GM21381 (cell line): ENCODE results near the gene UIMC1.

Experiments used
- ATAC-seq: cut with Tn5 transposase; IDR thresholded peaks from one replicate; pipeline ENCODE4 v1.9.1; 2021; ENCODE audit warnings: mild to moderate bottlenecking, moderate library complexity; ENCODE audit not compliant: unreplicated experiment

The UIMC1 gene

DNA sequence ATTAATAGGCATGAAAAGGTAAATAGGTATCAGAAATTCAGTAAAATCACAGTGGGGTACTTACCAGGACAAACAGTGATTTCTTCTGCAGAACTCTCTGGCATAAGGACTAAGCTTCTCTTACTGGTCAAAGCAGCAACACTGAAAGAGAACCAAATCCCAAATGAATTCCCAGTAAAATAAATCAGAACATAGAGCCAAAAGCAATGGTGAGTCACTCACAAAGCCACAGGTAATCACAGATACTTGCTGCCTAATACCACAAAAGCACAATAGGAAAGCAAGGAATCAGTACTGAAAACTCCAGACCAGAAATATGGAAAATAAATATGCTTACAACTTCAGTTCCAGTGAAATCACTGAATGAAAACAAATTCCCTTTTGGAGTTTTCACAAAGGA lies 50.7 kb downstream of the UIMC1 start:
- no peak for ATAC-seq

DNA sequence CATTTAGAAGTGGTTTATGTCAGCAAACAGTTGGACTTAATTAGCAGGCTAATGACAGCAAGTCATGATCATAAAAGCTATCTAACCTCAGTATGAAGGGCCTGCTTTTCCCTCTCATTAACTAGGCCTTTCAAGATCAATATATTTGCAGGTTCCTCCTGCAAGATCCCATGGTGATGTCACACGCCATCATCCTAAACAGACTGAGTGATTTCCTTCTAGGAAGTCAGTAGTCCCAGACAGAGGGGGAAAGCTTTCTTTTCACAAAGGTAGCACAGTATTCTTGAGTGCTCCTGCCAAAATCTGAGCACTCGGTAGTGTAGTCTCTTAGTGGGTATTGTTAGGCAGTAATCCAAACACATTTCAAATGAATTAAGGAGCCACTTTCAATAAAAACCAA lies 52.5 kb downstream of the UIMC1 start:
- ATAC-seq, result no peak

DNA sequence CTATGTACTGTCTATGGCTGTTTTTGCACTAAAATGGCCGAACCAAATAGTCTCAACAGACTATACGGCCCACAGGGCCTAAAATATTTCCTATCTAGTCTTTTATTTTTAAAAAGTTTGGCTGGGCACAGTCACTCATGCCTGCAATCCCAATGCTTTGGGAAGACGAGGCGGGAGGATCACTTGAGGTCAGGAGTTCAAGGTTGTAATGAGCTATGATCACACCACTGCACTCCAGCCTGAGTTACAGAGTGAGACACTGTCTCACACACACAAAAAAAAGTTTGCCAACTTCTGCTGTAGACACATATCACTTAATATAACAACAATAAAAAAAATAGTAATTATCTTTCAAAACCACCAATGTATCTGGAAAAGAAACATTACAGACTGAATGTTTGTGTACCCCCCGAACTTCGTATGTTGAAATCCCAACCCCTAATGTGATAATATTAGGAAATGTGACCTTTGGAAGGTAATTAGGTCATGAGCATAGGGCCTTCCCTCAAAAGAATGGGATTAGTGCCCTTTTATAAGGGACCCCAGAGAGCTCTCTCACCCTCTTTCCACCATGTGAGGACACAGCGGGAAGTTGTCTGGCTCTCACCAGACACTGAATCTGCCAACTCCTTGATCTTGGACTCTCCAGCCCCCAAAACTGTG lies 53.9 kb downstream of the UIMC1 start:
- no peak for ATAC-seq

DNA sequence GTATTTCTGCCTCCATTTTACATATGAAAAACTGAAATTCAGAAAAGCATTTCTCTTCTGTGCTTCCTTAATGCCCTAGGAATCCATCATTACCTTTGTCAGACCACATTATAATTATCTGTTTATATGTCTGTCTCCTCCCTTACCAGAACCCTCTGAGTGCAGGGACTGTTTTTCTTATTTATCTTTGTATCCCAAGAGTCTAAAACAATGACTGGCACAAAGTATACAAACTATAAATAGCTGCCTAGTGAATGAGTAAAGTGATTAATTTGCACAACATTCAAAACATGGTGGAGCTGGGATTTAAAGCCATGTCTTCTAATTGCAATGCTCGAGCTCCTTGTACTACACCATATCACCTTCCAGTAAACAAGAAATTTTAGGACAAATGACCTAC lies 58.1 kb downstream of the UIMC1 start:
- no peak for ATAC-seq

DNA sequence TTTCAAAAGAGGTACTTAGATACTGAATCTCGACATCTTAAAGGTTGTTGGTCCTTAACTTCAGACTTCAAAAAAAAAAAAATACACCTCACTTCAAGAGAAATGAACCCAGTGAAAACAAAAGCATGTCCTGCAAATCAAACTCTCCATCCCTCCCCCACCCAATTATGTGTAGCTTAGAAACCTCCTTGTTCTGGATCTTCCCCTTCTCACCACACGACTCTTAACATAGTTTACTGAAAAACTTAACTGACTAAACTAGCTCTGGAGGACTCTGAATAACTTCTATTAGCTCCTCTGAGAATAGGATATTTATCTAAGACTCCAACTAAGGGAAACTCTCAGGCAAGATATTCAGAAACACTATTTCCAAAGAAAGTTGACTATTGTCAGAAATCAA lies 58.7 kb downstream of the UIMC1 start:
- ATAC-seq, result no peak

DNA sequence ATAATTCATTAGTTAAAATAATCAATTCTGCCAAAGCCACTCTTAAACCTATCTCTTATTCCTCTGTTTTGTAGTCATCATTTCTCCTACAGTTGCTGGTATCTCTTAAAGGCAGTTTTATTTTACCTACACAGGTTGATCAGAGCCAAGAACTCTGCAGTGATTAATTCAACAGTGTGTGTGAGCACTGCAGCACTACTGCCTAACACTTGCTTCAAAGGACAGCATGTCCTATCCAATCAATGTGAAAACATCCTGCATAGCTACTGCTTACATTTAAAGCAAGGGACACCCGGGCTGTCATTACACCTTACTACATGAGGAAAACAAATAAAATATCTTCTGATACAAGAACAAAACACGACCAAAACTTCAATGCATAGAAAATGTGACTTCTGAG lies 62.3 kb downstream of the UIMC1 start:
- no peak for ATAC-seq

DNA sequence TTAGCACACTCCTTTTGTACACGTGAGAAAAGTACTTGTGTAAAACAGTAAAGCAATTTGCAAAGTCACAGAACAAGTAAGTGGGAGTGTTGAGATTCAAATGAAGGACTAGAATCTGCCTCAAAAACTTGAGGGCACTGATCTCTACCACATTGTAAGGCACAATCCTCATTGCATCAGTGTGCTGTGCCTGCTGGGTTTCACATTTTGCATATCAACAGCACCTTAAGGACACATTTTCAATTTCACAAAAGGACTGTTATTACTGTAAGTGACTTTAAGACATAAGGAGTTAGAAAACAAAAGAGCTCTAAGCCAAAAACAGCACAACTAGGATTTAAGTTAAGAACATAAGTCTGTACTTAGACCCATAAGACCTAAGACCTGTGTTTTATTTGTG lies 62.8 kb downstream of the UIMC1 start:
- ATAC-seq, result no peak

DNA sequence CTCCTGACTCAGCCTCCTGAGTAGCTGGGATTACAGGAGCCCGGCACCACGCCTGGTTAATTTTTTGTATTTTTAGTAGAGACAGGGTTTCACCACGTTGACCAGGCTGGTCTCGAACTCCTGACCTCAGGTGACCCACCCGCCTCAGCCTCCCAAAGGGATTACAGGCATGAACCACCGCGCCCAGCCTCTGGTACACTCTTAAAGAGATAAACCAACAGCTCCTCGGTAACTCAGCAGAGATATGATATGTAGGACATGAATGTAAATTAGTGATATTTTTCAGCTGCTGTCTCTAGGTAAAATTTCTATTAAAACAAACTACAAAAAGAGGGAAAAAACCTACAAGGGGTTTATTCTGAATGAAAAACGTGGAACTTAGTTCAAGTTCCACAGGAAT lies 64.6 kb downstream of the UIMC1 start:
- ATAC-seq, result no peak

DNA sequence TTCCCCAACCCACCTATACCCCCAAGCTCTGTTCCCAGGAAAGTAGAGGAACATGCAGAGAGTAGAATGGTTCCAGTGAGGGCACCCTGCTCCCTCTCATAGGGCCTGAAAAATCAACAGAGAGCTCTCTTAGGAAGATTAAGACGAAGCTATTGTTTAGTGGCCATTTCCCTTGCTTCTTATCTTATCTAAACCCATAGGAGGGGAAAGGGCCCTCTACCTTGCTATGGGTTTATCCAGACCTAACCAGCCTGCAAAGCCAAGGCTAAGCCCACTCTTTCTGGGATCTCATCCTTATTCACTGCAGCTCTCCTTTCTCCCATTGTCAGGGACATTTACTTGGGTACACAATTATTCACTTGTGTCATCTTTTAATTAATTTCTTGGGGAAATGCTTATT lies 68.1 kb downstream of the UIMC1 start:
- no peak for ATAC-seq

DNA sequence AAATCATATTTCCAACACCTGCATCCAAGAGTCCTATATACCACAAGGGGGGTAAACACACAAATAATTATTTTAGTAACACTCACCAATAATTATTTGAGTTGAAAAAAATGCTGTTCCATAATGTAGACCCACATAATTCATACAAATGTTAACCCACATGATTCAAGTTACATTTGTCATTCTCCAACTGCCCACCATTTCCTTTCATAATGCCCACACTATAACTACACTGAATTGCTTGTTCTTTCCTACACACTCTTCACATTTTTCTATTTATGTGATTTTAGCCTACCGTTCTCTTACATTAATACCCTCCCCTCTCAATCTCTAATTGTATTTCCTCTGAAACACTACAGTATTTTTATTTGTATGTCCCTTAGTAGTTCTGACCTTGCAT lies 71.6 kb downstream of the UIMC1 start:
- no peak for ATAC-seq

DNA sequence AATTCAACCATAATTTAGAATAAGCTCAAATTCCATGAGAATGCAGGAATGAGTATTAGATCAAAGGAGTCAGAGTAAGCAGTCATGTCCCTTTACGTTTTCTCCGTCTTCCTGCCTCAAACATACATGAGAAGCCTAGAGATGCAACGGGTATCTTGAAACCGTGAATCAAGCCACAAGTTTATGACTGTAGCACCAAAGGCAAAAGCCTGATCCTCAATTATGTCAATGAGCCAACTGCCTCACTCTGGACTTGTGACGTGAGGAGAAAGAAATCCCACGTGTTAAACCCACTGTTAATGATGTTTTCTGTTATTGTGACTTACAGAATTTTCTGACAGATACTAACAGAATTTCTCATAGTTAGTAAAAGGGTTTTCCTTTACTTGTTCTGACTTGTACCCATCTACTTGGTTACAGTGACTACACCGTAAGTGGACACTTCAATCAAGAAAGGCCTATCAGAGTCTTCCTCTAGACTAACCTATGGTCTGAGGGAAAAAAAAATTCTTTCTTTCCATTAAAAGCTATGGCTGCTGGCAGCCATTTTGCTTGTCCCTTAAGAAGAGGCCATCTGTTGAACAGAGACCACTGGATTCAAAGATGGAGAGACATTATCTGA lies 72.2 kb downstream of the UIMC1 start:
- no peak for ATAC-seq

DNA sequence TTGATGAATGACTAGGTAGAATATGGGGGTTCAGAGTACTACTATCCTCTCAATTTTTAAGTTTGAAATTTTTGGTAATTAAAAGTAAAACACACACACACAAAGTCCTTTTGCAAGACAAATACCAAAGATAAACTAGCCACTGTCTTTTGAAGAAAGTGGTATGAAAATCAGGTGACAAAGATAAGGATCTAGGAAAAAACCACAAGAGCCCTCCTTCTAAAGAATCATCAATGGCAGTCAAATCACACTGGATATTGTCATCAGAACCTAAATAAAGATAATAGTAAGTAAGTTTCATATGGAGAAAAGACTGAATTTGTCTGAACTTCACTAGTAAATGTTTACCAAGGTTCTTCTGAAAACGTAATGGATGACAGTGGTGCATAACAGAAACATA lies 76.9 kb downstream of the UIMC1 start:
- no peak for ATAC-seq

DNA sequence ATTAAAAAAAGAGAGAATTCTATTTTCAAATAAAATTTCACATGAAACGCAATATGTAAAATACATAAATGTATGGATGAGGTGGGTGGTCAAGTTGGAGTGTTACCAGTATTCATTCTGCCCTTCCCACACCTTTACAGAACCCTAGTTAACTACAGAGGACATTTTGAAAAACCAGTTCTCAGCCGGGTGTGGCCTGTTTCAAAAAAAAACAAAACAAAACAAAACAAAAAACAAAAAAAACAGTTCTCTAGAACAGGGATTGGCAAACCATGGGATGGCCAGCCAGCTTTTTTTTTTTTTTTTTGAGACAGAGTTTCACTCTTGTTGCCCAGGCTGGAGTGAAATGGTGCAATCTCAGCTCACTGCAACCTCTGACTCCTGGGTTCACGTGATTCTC lies 79.0 kb downstream of the UIMC1 start:
- no peak for ATAC-seq

DNA sequence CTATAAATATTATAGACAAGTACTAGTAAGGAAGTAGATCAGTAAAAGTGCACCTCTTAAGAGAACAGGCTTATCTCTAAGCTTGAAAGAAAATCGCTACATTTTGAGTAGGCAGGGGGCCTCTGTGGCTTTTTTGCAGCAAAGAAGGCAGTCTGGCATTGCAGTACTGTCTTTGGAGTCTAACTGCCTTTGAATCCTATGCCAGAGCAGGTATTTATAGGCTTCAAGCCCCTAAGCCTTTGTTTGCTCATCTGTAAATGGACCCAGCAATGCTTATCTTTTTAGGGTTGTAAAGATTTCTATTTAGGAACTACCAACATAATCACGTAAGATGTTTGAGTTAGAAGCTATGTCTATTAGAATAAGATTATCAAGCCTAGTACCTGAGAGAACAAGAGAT lies 83.8 kb downstream of the UIMC1 start:
- ATAC-seq, result no peak

DNA sequence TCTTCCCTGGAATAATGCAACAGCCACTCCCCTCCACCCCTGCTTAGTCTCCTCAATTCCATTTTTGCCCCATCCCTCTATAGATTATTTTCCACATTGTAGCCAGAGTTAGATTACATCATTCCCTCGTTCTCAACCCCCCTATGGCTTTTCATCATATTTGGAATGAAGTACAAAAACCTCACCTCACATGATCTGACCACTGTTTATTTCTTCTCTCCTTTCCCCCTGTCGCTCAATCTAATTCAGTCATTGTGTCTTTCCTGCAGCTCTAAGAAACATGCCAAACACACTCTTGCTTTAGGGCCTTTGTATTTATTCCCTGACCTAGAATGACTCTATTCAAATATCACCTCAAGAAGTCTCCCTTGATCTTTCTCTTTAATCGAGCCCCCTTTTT lies 84.9 kb downstream of the UIMC1 start:
- ATAC-seq, result no peak

DNA sequence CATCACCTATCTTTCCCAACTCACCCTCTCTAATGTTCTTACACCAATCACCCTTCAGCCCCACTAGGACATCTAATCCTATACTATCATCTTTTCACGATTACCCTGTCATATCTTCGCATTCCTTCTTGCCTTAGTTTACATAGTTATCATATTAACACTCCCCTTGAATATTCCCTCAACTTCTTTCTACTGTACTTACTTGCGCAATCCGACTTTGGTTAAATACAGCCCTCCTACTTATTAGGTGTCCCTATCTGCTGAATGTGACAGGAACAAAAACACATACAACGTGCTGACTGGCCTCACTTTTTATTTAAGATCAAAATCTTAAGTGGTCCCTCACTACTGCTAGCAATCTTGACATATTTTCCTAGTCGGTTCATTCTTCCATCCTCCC lies 88.0 kb downstream of the UIMC1 start:
- no peak for ATAC-seq

DNA sequence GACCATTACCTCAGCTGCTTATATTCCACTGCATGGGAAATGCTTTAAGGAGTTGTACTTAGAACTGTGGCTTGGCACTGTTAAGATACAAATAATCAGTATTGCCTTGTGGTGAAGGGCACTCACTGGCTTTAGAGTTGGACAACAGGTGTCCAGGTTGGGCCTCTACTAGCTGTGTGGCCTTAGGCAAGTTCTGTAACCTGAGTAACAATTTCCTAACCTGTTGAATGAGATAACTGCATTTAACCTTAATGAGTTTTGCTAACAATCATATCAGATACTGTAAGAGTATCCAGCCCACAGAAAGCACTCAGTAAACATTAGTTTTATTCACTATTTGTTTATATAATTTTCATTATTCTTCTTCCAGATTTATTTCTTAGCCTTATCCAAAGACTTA lies 90.2 kb downstream of the UIMC1 start:
- ATAC-seq, result no peak

DNA sequence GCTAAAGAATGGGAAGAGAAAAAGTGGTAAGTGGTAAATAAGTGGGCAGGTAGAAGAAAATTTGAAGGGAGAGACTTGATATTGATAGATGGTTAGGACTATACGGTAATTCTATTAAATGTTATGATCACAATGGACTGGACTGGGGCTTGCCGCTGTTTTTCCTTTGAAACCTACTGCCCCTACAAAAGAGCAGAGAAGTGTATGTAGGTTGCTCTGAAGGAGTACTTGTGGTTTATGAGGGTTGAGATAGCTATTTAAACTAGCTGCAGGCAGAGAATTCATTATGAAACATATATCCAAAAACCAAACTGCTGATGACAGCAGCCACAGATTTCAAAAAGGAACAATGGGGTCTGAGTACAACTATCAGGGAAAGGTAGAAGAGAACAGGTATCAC lies 90.7 kb downstream of the UIMC1 start:
- no peak for ATAC-seq

DNA sequence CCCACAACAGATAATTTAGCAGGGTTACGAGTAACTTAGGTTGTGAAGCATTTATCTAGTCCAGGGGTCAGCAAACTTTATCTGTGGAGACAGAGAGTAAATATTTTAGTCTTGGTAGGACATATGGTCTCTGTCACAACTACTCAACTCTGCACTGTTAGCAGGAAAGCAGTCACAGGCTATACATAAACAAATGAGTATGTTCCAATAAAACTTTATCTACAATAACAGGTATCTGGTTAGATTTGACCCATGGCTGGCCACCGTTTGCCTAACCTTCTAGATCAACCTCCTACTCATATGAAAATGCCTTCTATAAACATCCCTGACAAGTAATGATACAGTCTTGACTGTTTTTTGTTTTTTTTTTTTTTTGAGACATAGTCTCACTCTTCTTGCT lies 94.5 kb downstream of the UIMC1 start:
- ATAC-seq, result no peak

DNA sequence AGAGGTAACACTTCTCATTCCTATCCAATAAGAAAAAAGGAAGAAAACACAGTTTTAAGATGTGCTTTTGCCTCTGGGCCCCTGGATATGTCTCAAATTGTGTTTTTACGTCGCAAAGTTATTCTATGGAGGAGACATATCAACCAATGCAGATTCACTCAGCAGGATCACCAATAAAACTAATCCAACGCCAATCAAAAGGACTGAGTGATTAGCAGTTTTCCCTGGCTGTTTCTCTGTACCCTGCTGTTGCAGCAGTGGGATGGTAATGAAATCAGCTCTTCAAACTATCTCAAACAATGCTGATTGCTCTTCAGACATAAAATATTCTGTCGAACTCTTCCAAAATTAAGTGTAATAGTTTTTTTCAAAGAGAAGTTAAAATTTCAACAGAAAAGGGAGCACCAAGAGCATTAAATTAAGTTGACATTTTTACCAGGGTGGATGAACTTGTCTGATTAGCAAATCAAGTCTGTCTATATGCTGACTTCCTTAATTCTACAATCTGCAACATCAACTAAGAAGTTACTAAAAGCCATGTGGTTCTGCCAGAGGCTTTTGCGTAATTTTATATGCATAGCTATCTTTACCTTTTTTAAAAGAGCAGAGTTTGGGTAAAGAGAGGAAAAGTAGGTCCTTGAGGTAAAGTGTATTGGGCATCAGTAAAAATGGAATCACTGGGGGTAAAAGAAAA lies 97.8 kb downstream of the UIMC1 start:
- ATAC-seq, result no peak

DNA sequence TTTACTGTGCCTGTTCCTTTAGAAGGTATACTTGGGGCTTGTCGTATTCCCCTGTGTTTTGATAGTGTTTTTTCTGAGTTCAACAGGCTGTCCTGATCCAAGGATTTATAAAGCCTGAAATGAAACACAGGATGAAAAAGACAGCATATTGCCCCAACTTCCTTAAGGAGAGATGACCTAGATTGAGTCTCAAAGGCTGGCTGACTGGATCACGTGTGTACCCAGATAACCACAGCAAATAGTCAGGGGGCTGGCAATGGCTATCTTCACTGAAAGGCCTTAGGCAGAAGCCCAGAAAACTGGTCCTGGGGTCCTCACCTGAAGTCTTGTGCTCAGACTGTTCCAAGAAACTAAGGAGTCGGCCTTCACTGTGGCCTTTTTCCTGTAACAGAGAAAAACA lies 99.8 kb downstream of the UIMC1 start:
- ATAC-seq, result no peak

DNA sequence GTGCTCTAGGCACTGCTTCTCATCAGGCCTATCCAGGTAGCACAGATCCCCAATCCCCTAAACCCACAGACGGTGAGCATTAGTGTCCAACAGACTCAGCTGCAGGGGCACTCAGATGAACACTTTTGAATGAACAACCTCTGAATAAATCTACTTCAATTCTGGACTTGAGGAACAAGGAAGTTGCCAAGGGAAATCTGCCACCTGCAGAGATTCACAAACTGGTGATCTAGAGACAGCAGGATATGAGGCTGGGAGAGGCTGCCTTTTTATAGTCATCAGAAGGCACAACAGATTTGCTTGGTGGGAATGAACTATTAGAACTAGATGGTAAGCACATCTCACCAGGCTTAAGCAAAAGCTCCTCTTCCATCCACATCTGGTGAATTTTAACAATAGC lies 100.5 kb downstream of the UIMC1 start:
- ATAC-seq, result no peak

DNA sequence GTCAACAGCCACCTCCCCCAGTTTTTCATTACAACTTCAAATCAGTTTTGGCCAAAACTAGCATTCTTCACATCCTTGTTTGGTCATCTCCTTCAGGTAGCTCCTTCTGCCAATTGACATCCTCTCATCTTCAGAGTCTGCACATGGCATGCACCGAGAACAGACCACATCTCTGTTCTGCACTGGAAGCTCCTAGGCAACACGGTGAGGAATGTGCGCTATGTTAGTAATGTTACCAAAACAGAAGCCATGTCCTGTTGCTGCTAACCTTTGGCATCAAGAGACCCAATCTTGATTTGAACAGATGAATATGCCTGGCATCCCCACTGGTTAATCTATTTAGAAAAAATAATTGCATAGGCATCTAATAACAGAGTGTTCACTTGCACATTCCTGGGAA lies 102.3 kb downstream of the UIMC1 start:
- no peak for ATAC-seq
